Endothelial cell of umbilical vein (primary cell): ENCODE measurements around the gene RPL10A.

Source experiments
- CTCF ChIP-seq, 2 donors: IDR thresholded peaks; 1 replicate in 1 of 2; 2 replicates in 1 of 2; pipeline ENCODE4 v1.5.1; 2011; ENCODE audit warnings: low read length in 2 of 2, mild to moderate bottlenecking in 2 of 2, moderate library complexity in 2 of 2, control low read depth in 1 of 2, inconsistent platforms in 1 of 2, low read depth in 1 of 2; ENCODE audit not compliant: insufficient read depth in 1 of 2; ENCODE audit errors: extremely low read depth in 1 of 2
- EZH2 ChIP-seq: IDR thresholded peaks from 2 replicates; pipeline ENCODE4 v1.6.1; 2012; ENCODE audit warnings: borderline replicate concordance, low read depth, mild to moderate bottlenecking, moderate library complexity, low read length, inconsistent platforms; ENCODE audit not compliant: severe bottlenecking
- POLR2A ChIP-seq: IDR thresholded peaks from 2 replicates; pipeline ENCODE4 v1.6.1; 2012; ENCODE audit warnings: low read depth, mild to moderate bottlenecking, control low read depth, low read length

- TF ChIP-seq CTCF (IDR thresholded peaks at IDR 0.05; ENCODE audit: extremely low read depth in 1 of 2, insufficient read depth in 1 of 2, low read depth in 1 of 2, low read length in 2 of 2) (no peak), EZH2 (no peak), POLR2A (no peak)
Measured at GRCh38 chr6:35429463-35429862, 38.7 kb upstream of the RPL10A start.
